Inflammatory macrophage treated with lipopolysaccharide for 1 hour (primary cell): ENCODE measurements around the gene PFN4.

Experiments used
- DNase-seq, 2 donors: peaks; one replicate each; pipeline ENCODE4 v3.0.0-alpha.2; 2020 to 2022

The PFN4 gene

DNA sequence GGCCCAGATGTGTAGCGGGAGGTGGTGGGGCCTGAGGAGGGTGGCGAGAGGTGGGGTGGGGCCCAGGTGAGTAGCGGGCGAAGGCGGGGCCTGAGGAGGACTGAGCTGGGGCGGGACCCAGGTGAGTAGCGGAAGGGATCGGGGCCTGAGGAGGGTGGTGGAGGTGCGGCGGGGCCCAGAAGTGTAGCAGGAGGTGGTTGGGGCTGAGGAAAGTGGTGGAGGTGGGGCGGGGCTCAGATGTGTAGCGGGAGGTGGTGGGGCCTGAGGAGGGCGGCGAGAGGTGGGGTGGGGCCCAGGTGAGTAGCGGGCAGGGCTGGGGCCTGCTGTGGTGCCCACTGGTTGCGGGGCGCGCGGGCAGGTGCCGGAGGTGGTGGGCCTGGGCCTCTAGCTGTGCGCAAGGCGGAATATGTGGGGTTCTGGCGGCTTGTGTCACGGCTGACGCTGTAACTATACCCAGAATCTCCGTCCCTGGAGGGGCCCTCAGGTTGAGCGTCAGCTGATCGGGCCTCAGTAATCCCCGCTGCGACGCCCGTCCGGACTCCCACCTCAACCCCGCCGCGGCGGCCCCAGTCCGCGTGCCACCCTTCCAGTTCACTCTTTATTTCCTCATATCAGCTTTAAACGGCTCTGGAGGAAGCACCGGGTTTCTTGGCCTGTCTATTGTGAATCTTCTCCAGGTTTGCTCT lies 46.1 kb downstream of the PFN4 start:
- peak; percentile 31 to 40 for DNase-seq

DNA sequence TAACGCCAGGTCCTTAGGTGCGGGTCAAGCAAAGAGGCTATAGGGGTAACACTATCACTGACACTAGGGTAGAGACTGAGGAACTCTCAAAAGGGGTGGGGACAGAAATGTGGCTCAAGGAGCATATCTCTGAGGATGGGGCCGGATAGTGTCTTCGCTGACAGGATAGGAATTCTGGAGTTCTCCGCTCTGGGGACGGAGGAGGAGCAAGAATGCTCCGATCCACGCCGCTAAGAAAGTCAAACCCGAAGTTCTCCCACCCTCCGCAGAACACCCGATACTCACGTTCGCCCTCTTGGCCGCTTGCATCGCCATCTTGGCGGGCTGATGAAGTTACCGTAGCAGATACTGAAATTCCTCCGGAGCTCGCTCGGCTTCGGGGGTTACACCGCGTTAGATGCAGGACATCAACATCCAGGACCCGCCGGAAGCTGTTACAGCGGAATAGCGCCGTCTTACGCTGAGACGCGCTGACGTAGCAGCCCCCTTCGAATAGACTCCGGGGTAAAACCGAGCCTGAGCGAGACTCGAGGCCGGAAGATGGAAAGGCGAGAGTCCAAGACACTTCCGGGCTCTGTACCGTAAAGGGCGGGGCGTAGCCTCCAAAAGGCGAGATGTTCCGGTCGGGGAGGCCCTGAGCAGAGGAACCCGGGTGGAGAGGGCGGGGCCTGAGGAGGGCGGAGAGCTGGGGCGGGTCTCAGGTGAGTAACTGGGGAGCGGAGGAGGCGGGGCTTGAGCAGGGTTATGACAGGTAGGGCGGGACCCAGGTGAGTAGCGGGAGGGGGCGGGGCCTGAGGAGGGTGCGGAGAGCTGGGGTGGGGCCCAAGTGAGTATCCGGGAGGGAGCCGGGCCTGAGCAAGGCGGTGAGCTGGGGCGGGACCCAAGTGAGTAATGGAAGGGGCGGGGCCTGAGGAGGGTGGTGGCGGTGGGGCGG lies 47.0 kb downstream of the PFN4 start, which contains the start of gene SF3B6:
SF3B6 (minus strand) TSS at position 412 of the 934 bp plus-strand sequence; CDS start at position 315, 97 bp downstream.
- DNase-seq: peak; percentile 98 to 99

DNA sequence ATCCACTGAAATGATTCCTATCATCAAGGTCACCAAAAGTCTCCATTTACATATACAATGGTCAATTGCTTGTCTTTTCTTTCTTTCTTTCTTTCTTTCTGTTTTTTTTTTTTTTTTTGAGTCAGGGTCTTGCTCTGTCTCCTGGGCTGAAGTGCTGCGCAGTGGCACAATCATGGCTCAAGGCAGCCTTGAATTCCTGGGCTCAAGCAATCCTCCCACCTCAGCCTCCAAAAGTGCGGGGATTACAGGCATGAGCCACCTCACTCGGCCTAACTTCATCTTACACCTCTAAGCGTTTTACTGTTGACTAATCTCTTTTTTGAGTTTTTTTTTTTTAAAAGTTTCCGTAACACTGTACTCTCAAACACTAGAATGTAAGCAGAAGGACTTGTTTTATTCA lies 47.9 kb downstream of the PFN4 start:
- no peak for DNase-seq

GRCh38 chr2:24073816-24074215 lies 49.3 kb downstream of the PFN4 start:
- DNase-seq: no peak

- no peak for DNase-seq
Measured at GRCh38 chr2:24072259-24072658, 50.9 kb downstream of the PFN4 start.

- no peak for DNase-seq
Measured at GRCh38 chr2:24065341-24065740, 57.8 kb downstream of the PFN4 start.
